Measurements from ENCODE around the gene SOCS4.
"Not testable (repeated sequence)": the region's sequence is repeated elsewhere in the genome, so short reads cannot be mapped to it uniquely, and the experiment has no call there.

- TF ChIP-seq POLR2AphosphoS5 (IDR thresholded peaks at IDR 0.05; ENCODE audit: borderline replicate concordance, low read depth, low read length); EZH2 (IDR thresholded peaks at IDR 0.05): not testable (repeated sequence)
Observed at GRCh38 chr14:55079961-55080360, 52.9 kb downstream of the SOCS4 start.

Data from SK-N-MC (cell line).